CD4-positive, alpha-beta T cell (primary cell): ENCODE results near the gene INO80. TPM values are rescaled to one million over a fixed set of nuclear protein-coding genes. Genes with fewer than 3 reads are reported as not detected.

ENCODE experiments used
- ATAC-seq: fragments of 200-7000 bp; cut with Tn5 transposase; one replicate; pipeline ENCODE4 v1.10.0; 2022; ENCODE audit warnings: mild to moderate bottlenecking; ENCODE audit not compliant: poor library complexity
- CTCF ChIA-PET: fragments of 350-600 bp; sonication (Branson Sonifier 250); formaldehyde crosslinking; loops from one replicate; lab custom pipeline; 2021; ENCODE audit warnings: antibody characterized with exemption, inconsistent platforms; lab: Charles Lee
- POLR2A ChIA-PET: fragments of 350-600 bp; sonication (Branson Sonifier 250); formaldehyde crosslinking; loops from one replicate; lab custom pipeline; 2021; ENCODE audit warnings: antibody characterized with exemption, inconsistent platforms; lab: Charles Lee
- DNase-seq, 14 experiments: peaks; one replicate each; pipeline ENCODE4 v3.0.0-alpha.2; 2013 to 2020; ENCODE audit warnings: mixed read lengths in 2 of 14
- H3K27ac ChIP-seq, 2 donors: one replicate each; pipeline versions ENCODE4 v1.5.1 to v1.7.0; 2013; ENCODE audit warnings: low read length in 2 of 2, low read depth in 1 of 2, mild to moderate bottlenecking in 1 of 2
- H3K27me3 ChIP-seq, 2 experiments: 1 replicate in 1 of 2; 2 replicates in 1 of 2; pipeline versions ENCODE4 v1.6.1 to v1.7.0; 2013; ENCODE audit warnings: low read length in 2 of 2, control low read depth in 1 of 2, mild to moderate bottlenecking in 1 of 2, moderate library complexity in 1 of 2; ENCODE audit not compliant: insufficient read depth in 2 of 2, control insufficient read depth in 1 of 2
- H3K36me3 ChIP-seq: one replicate; pipeline ENCODE4 v1.6.1; 2013; ENCODE audit warnings: low read length, control low read depth; ENCODE audit not compliant: insufficient read depth
- H3K4me1 ChIP-seq: one replicate; pipeline ENCODE4 v1.6.1; 2013; ENCODE audit warnings: low read length, control low read depth; ENCODE audit not compliant: insufficient read depth
- H3K4me3 ChIP-seq: one replicate; pipeline ENCODE4 v1.5.1; 2013; ENCODE audit warnings: mild to moderate bottlenecking, low read length, moderate library complexity
- H3K9me3 ChIP-seq, 2 experiments: 1 replicate in 1 of 2; 2 replicates in 1 of 2; pipeline versions ENCODE4 v1.6.1 to v1.7.0; 2013; ENCODE audit warnings: low read length in 2 of 2, mild to moderate bottlenecking in 2 of 2, control low read depth in 1 of 2, moderate library complexity in 1 of 2; ENCODE audit not compliant: control insufficient read depth in 1 of 2, insufficient read depth in 1 of 2
- H3K27ac Mint-ChIP-seq: one replicate; pipeline ENCODE4 v1.8.0; 2020; ENCODE audit warnings: mixed read lengths
- H3K27me3 Mint-ChIP-seq: one replicate; pipeline ENCODE4 v1.8.0; 2021; ENCODE audit warnings: mixed read lengths
- H3K36me3 Mint-ChIP-seq: one replicate; pipeline ENCODE4 v1.8.0; 2021; ENCODE audit warnings: low read depth, mixed read lengths
- H3K4me1 Mint-ChIP-seq: one replicate; pipeline ENCODE4 v1.8.0; 2021; ENCODE audit warnings: low read depth, mixed read lengths
- H3K4me3 Mint-ChIP-seq: one replicate; pipeline ENCODE4 v1.8.0; 2020; ENCODE audit warnings: mild to moderate bottlenecking, mixed read lengths
- H3K9me3 Mint-ChIP-seq: one replicate; pipeline ENCODE4 v1.8.0; 2020; ENCODE audit warnings: mixed read lengths
- CTCF ChIP-seq: fragments of 200-600 bp; IDR thresholded peaks from one replicate; pipeline ENCODE4 v1.8.0; 2022; ENCODE audit warnings: antibody characterized with exemption, mild to moderate bottlenecking
- intact Hi-C, 2 experiments: fragments of 100-400 bp; cut with DNase I in 1 of 2; cut with micrococcal nuclease in 1 of 2; formaldehyde crosslinking; loops; one replicate each; pipeline versions ENCODE4 v1.15.1 to v1.9.0; 2023 to 2025; cut with DNase I, micrococcal nuclease
- total RNA-seq, 174 experiments: library from RNA in 2 of 174; stranded (reverse) in 2 of 174; gene quantifications; one replicate each; pipeline ENCODE4 v1.2.3 and lab custom pipeline; 2021 to 2026

Gene INO80
- total RNA-seq, 2 experiments from 2014 or later, result 20.3 to 22.9 TPM

GRCh38 chr15:41125931-41126642 lies 10.0 kb upstream of the INO80 start:
- Histone ChIP-seq H3K27ac (no peak overlapping the region), H3K4me3 (no peak overlapping the region), H3K4me1 (peaks cover 4% of the 10 kb centered on the region), H3K27me3 (no peaks in the 10 kb centered on the region), H3K9me3 (peaks cover 0 to 10% of the 10 kb centered on the region in 2 experiments), H3K36me3 (no peaks in the 10 kb centered on the region)
- ChIA-PET POLR2A (no interaction called here), CTCF (interaction anchor here (0.6 kb wide), 1 partner anchor 93 kb away, joined by 4 read pairs; no protein-coding TSS in a partner anchor)
- no peak for TF ChIP-seq CTCF
- no peak overlapping the region for H3K27ac Mint-ChIP-seq
- intact Hi-C loops, result no loop called here
- H3K9me3 Mint-ChIP-seq, result no peaks in the 10 kb centered on the region
- no peaks in the 10 kb centered on the region for H3K36me3 Mint-ChIP-seq
- ATAC-seq (no peak), DNase-seq (peak in 3 of 14 experiments; percentile 3 to 20 (median 19))
- H3K27me3 Mint-ChIP-seq, result peaks cover 9% of the 10 kb centered on the region
- H3K4me1 Mint-ChIP-seq, result no peaks in the 10 kb centered on the region
- H3K4me3 Mint-ChIP-seq, result no peak overlapping the region

GRCh38 chr15:41125063-41125669 lies 9.1 kb upstream of the INO80 start:
- peaks cover 9% of the 10 kb centered on the region for H3K27me3 Mint-ChIP-seq

GRCh38 chr15:41124058-41124457 lies 8.0 kb upstream of the INO80 start:
- Histone ChIP-seq H3K27me3 (no peaks in the 10 kb centered on the region), H3K4me3 (no peak overlapping the region), H3K4me1 (peaks cover 4% of the 10 kb centered on the region), H3K27ac (no peak overlapping the region), H3K36me3 (no peaks in the 10 kb centered on the region), H3K9me3 (no peaks in the 10 kb centered on the region)
- DNase-seq, result no peak
- no peaks in the 10 kb centered on the region for H3K4me1 Mint-ChIP-seq
- no peak overlapping the region for H3K4me3 Mint-ChIP-seq
- ChIA-PET CTCF (no interaction called here), POLR2A (no interaction called here)
- TF ChIP-seq CTCF, result no peak
- H3K27me3 Mint-ChIP-seq, result peaks cover 9% of the 10 kb centered on the region
- intact Hi-C loops, result no loop called here
- H3K36me3 Mint-ChIP-seq, result no peaks in the 10 kb centered on the region
- no peak for ATAC-seq
- no peak overlapping the region for H3K27ac Mint-ChIP-seq
- H3K9me3 Mint-ChIP-seq, result no peaks in the 10 kb centered on the region

More at GRCh38 chr15:41125063-41125669, 9.1 kb upstream of the INO80 start:
- H3K4me1 ChIP-seq, result peaks cover 4% of the 10 kb centered on the region
- Mint-ChIP-seq H3K4me3 (no peak overlapping the region), H3K36me3 (no peaks in the 10 kb centered on the region), H3K27ac (no peak overlapping the region), H3K4me1 (no peaks in the 10 kb centered on the region), H3K9me3 (no peaks in the 10 kb centered on the region)
- H3K36me3 ChIP-seq, result no peaks in the 10 kb centered on the region
- DNase-seq (no peak), ATAC-seq (no peak)
- POLR2A ChIA-PET, result interaction anchor here (1.2 kb wide), 1 partner anchor 9 kb away, joined by 4 read pairs; the partner anchor contains the start of gene INO80
- no peaks in the 10 kb centered on the region for H3K27me3 ChIP-seq
- intact Hi-C loops, result no loop called here
- no peak overlapping the region for H3K4me3 ChIP-seq
- CTCF ChIA-PET, result no interaction called here
- H3K9me3 ChIP-seq, result peaks cover 0 to 4% of the 10 kb centered on the region in 2 experiments
- no peak overlapping the region for H3K27ac ChIP-seq
- no peak for TF ChIP-seq CTCF
